PC-9 (cell line): ENCODE results near the gene ZBED1. TPM values are rescaled to one million over a fixed set of nuclear protein-coding genes. Genes with fewer than 3 reads are reported as not detected.

Source experiments
- BruUV-seq: library from RNA; stranded (reverse); fragments of 400-500 nt; replicated peaks from 2 replicates; lab custom pipeline; 2021; lab: Mats Ljungman, UMichigan
- CTCF ChIA-PET: fragments of 300-600 bp; sonication (Branson Sonifier 250); formaldehyde crosslinking; loops from one replicate; lab custom pipeline; 2022; ENCODE audit warnings: antibody characterized with exemption; lab: Charles Lee
- POLR2A ChIA-PET: fragments of 300-600 bp; sonication (Branson Sonifier 250); formaldehyde crosslinking; loops from one replicate; lab custom pipeline; 2022; ENCODE audit warnings: antibody characterized with exemption; ENCODE audit not compliant: unreplicated experiment; lab: Charles Lee
- DNase-seq, 2 experiments: peaks; one replicate each; pipeline versions ENCODE4 v3.0.0 to v3.0.0-alpha.2; 2015 to 2022; ENCODE audit warnings: mixed read lengths in 1 of 2
- H2AFZ ChIP-seq: fragments of 200-600 bp; sonication (generic); 2 replicates; pipeline ENCODE4 v1.8.1; 2017; ENCODE audit warnings: antibody characterized with exemption
- H3F3A ChIP-seq: fragments of 200-600 bp; sonication (generic); 2 replicates; pipeline ENCODE4 v1.8.1; 2017; ENCODE audit warnings: antibody characterized with exemption, mild to moderate bottlenecking, low read depth; ENCODE audit not compliant: insufficient read depth
- H3K27ac ChIP-seq: fragments of 200-600 bp; sonication (generic); 2 replicates; pipeline ENCODE4 v1.6.1; 2016; ENCODE audit warnings: mixed run types
- H3K27me3 ChIP-seq: fragments of 200-600 bp; sonication (generic); 2 replicates; pipeline ENCODE4 v1.6.1; 2016; ENCODE audit warnings: low read depth, mixed run types; ENCODE audit not compliant: insufficient read depth
- H3K36me3 ChIP-seq: fragments of 200-600 bp; sonication (generic); 2 replicates; pipeline ENCODE4 v1.6.1; 2016; ENCODE audit warnings: low read depth, mixed run types
- H3K4me1 ChIP-seq: fragments of 200-600 bp; sonication (generic); replicated peaks from 2 replicates; pipeline ENCODE4 v1.6.1; 2016; ENCODE audit warnings: mixed run types; ENCODE audit not compliant: insufficient read depth
- H3K4me2 ChIP-seq: fragments of 200-600 bp; sonication (generic); 2 replicates; pipeline ENCODE4 v1.6.1; 2017; ENCODE audit warnings: mixed run types
- H3K4me3 ChIP-seq: fragments of 200-600 bp; sonication (generic); 2 replicates; pipeline ENCODE4 v1.6.1; 2016; ENCODE audit warnings: mixed run types
- H3K79me2 ChIP-seq: fragments of 200-600 bp; sonication (generic); 2 replicates; pipeline ENCODE4 v1.6.1; 2017; ENCODE audit warnings: low read depth, mixed run types
- H3K9me2 ChIP-seq: fragments of 200-600 bp; sonication (generic); 2 replicates; pipeline ENCODE4 v1.8.1; 2017; ENCODE audit warnings: mild to moderate bottlenecking; ENCODE audit not compliant: insufficient read depth
- H3K9me3 ChIP-seq: fragments of 200-600 bp; sonication (generic); 2 replicates; pipeline ENCODE4 v1.8.1; 2016; ENCODE audit warnings: low read depth; ENCODE audit not compliant: insufficient read depth
- H4K20me1 ChIP-seq: fragments of 200-600 bp; sonication (generic); 2 replicates; pipeline ENCODE4 v1.8.1; 2017; ENCODE audit not compliant: insufficient read depth
- CTCF ChIP-seq: fragments of 200-600 bp; sonication (generic); conservative IDR thresholded peaks from 2 replicates; pipeline ENCODE4 v1.6.1; 2017; ENCODE audit warnings: mixed run types, antibody characterized with exemption, mild to moderate bottlenecking, moderate library complexity
- EZH2 ChIP-seq: fragments of 200-600 bp; sonication (generic); IDR thresholded peaks from 2 replicates; pipeline ENCODE4 v1.8.0; 2017; ENCODE audit warnings: antibody characterized with exemption, low read depth
- intact Hi-C: fragments of 100-400 bp; cut with micrococcal nuclease; formaldehyde crosslinking; loops from one replicate; pipeline ENCODE4 v1.10.0; 2022; ENCODE audit not compliant: unreplicated experiment
- total RNA-seq: library from RNA; stranded (reverse); gene quantifications from 2 replicates; pipeline ENCODE4 v1.2.3, GENCODE V29; 2021

The ZBED1 gene
- total RNA-seq, 1 experiment from 2014 or later, result 11.1 TPM

- Histone ChIP-seq H3K79me2 (no peaks in the 10 kb centered on the region), H3K4me3 (no peak overlapping the region), H3K36me3 (no peaks in the 10 kb centered on the region), H2AFZ (no peak overlapping the region), H3K27me3 (no peaks in the 10 kb centered on the region), H3K4me1 (no peaks in the 10 kb centered on the region), H3F3A (no peaks in the 10 kb centered on the region), H3K9me2 (no peaks in the 10 kb centered on the region), H4K20me1 (no peaks in the 10 kb centered on the region; the same call in 1 of the 2 replicates), H3K27ac (no peak overlapping the region), H3K9me3 (no peaks in the 10 kb centered on the region), H3K4me2 (no peak overlapping the region)
- no peak for DNase-seq
- CTCF ChIA-PET, result no interaction called here
- TF ChIP-seq EZH2 (no peak), CTCF (no peak)
- intact Hi-C loops, result no loop called here
- POLR2A ChIA-PET, result no interaction called here
- no TSS peak for BruUV-seq
These were observed 54.8 kb downstream of the ZBED1 start for GRCh38 chrX:2445662-2446623.

DNA sequence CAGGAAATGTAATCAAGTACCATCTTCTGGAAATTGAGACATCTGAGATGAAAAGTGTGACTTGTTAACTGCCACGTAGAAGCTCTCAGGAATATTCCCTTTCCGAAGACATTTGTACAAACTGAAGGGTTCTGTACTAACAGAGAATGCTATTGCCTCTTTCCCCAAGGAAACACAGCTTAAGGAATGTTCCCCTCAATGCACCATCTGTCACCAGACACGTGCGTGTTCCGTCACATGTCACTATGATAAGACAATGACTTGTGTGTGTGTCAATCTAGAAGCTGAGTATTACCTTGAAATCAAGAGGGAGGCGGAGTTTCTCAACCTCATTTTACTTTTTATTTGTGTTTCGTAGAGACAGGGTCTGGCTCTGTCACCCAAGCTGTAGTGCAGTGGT is 58.1 kb downstream of the ZBED1 start:
- Histone ChIP-seq H3F3A (no peaks in the 10 kb centered on the region), H2AFZ (no peak overlapping the region), H3K4me2 (no peak overlapping the region), H3K36me3 (no peaks in the 10 kb centered on the region), H3K27me3 (no peaks in the 10 kb centered on the region), H3K27ac (no peak overlapping the region), H3K9me3 (no peaks in the 10 kb centered on the region), H3K4me3 (no peak overlapping the region), H3K4me1 (no peaks in the 10 kb centered on the region), H3K9me2 (no peaks in the 10 kb centered on the region), H3K79me2 (no peaks in the 10 kb centered on the region), H4K20me1 (no peaks in the 10 kb centered on the region; the same call in 1 of the 2 replicates)
- POLR2A ChIA-PET, result no interaction called here
- CTCF ChIA-PET, result no interaction called here
- intact Hi-C loops, result no loop called here
- TF ChIP-seq CTCF (no peak), EZH2 (no peak)
- no peak for DNase-seq
- no TSS peak for BruUV-seq

- Histone ChIP-seq H3K4me1 (no peaks in the 10 kb centered on the region), H4K20me1 (no peaks in the 10 kb centered on the region; the same call in 1 of the 2 replicates), H3K9me3 (no peaks in the 10 kb centered on the region), H3K27me3 (no peaks in the 10 kb centered on the region), H3K79me2 (no peaks in the 10 kb centered on the region), H3K4me2 (no peak overlapping the region), H3K4me3 (no peak overlapping the region), H3F3A (no peaks in the 10 kb centered on the region), H3K9me2 (no peaks in the 10 kb centered on the region), H3K36me3 (no peaks in the 10 kb centered on the region), H2AFZ (no peak overlapping the region), H3K27ac (no peak overlapping the region)
- DNase-seq, result no peak
- CTCF ChIA-PET, result no interaction called here
- BruUV-seq, result no TSS peak
- intact Hi-C loops, result no loop called here
- POLR2A ChIA-PET, result no interaction called here
- TF ChIP-seq EZH2 (no peak), CTCF (no peak)
These were observed 59.3 kb downstream of the ZBED1 start for GRCh38 chrX:2441466-2441865.
